ENCODE data around the gene PXDN. TPM values are rescaled to one million over a fixed set of nuclear protein-coding genes. Genes with fewer than 3 reads are reported as not detected.
A peak's percentile ranks its signal among the peaks of the same experiment; 100 is the strongest.
"Not testable (repeated sequence)": the region's sequence is repeated elsewhere in the genome, so short reads cannot be mapped to it uniquely, and the experiment has no call there.

PXDN gene
- total RNA-seq, 1 donor from 2014 or later = 576 TPM

DNA sequence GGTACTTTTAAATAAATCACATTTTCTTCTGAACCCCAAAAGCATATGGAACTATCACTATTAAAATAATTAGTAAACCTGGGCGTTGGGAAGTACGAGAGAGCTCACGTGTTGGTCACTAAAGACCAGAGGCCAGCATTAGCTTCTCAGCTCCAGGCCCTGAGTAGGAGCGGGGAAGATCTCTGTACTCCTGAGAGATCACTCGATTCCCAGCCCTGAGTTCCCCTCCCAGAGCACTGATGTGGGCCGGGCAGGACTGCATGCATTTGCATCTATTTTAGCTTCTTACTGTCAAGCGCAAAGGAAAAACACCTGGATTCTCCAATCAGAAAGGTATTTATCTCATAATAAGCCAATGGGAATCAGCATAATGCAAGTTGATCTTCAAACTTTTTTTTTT lies 6.2 kb downstream of the PXDN start:
- H3K36me3 Mint-ChIP-seq (ENCODE audit: low read depth) = peaks cover 5% of the 10 kb centered on the region
- DNase-seq (ENCODE audit: low spot score) = no peak
- H3K4me1 Mint-ChIP-seq (ENCODE audit: low read depth) = peaks cover 69% of the 10 kb centered on the region
- TF ChIP-seq, protein P1, sequence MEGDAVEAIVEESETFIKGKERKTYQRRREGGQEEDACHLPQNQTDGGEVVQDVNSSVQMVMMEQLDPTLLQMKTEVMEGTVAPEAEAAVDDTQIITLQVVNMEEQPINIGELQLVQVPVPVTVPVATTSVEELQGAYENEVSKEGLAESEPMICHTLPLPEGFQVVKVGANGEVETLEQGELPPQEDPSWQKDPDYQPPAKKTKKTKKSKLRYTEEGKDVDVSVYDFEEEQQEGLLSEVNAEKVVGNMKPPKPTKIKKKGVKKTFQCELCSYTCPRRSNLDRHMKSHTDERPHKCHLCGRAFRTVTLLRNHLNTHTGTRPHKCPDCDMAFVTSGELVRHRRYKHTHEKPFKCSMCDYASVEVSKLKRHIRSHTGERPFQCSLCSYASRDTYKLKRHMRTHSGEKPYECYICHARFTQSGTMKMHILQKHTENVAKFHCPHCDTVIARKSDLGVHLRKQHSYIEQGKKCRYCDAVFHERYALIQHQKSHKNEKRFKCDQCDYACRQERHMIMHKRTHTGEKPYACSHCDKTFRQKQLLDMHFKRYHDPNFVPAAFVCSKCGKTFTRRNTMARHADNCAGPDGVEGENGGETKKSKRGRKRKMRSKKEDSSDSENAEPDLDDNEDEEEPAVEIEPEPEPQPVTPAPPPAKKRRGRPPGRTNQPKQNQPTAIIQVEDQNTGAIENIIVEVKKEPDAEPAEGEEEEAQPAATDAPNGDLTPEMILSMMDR (IDR thresholded peaks at IDR 0.05) = no peak
- peak overlapping the region; percentile 32 for H3K27ac Mint-ChIP-seq (ENCODE audit: unreplicated experiment)
- no peak overlapping the region for H3K4me3 Mint-ChIP-seq (ENCODE audit: unreplicated experiment)
- H3K9me3 Mint-ChIP-seq (ENCODE audit: low read depth) = peaks cover 5% of the 10 kb centered on the region
- H3K27me3 Mint-ChIP-seq (ENCODE audit: low read depth) = no peaks in the 10 kb centered on the region

DNA sequence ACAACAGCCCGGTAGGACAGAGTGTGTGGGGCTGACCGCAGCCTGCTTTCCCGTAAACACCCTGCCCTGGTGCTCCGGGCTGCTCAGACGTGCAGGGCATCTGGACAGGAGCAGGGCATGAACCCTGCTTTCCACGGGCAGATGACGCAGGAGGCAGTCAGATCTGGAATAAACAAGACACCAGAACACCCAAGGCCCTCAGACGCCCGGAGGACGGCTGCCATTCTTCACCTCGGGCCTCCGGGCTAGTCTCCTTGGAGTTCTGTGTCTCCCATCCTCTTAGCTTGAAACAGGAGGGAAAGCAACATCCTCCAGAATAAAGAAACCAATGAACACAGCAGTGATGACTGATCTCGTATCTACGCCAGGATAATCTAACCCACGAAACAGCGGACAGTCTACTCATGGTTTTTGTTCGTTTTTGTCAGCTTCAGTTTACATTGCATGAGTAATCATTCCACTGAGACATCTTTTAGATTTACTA lies 7.3 kb downstream of the PXDN start:
- Mint-ChIP-seq H3K36me3 (ENCODE audit: low read depth) (peaks cover 9% of the 10 kb centered on the region), H3K4me3 (ENCODE audit: unreplicated experiment) (no peak overlapping the region)

DNA sequence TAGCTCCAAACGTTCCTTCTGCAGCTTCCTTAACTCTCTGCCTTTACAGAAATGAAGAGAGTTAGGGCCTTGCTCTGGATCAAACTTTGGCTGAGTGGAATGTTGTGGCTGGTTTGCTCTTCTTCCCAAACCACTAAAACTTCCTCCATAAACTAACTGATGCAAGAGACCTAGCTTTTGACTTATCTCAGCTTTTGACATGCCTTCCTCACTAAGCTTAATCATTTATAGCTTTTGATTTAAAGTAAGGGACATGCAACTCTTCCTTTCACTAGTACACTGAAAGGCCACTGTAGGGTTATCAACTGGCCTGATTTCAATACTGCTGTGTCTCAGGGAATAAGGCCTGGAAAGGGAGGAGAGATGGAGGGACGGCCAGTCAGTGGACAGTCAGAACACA lies 8.3 kb downstream of the PXDN start:
- Mint-ChIP-seq H3K9me3 (ENCODE audit: low read depth) (peaks cover 10% of the 10 kb centered on the region), H3K27me3 (ENCODE audit: low read depth) (no peaks in the 10 kb centered on the region), H3K4me3 (ENCODE audit: unreplicated experiment) (no peak overlapping the region), H3K36me3 (ENCODE audit: low read depth) (peaks cover 9% of the 10 kb centered on the region), H3K27ac (ENCODE audit: unreplicated experiment) (peak overlapping the region; percentile 94), H3K4me1 (ENCODE audit: low read depth) (peaks cover 76% of the 10 kb centered on the region)
- TF ChIP-seq, protein P1 (IDR thresholded peaks at IDR 0.05) = no peak
- no peak for DNase-seq (ENCODE audit: low spot score)

More for the DNA sequence above, 7.3 kb downstream of the PXDN start:
- TF ChIP-seq, protein P1 (IDR thresholded peaks at IDR 0.05) = no peak
- peaks cover 76% of the 10 kb centered on the region for H3K4me1 Mint-ChIP-seq (ENCODE audit: low read depth)
- H3K9me3 Mint-ChIP-seq (ENCODE audit: low read depth) = peaks cover 10% of the 10 kb centered on the region
- no peaks in the 10 kb centered on the region for H3K27me3 Mint-ChIP-seq (ENCODE audit: low read depth)
- peak overlapping the region; percentile 94 for H3K27ac Mint-ChIP-seq (ENCODE audit: unreplicated experiment)
- peak; percentile 77 for DNase-seq (ENCODE audit: low spot score)

DNA sequence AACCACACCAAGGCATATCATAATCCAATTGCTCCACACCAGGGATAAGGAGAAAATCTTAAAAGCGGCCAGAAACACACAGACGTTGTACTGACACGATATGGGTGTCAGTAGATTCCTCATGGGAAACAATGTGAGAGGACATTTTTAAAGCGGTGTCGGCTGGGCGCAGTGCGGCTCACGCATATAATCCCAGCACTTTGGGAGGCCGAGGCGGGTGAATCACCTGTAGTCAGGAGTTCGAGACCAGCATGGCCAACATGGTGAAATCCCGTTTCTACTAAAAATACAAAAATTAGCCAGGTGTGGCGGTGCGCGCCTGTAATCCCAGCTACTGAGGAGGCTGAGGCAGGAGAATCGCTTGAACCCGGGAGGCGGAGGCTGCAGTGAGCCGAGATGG lies 11.0 kb downstream of the PXDN start:
- H3K9me3 Mint-ChIP-seq (ENCODE audit: low read depth); H3K36me3 Mint-ChIP-seq (ENCODE audit: low read depth); DNase-seq (ENCODE audit: low spot score); H3K4me3 Mint-ChIP-seq (ENCODE audit: unreplicated experiment); H3K27me3 Mint-ChIP-seq (ENCODE audit: low read depth): not testable (repeated sequence)
- H3K27ac Mint-ChIP-seq (ENCODE audit: unreplicated experiment) = peak overlapping the region; percentile 5
- peaks cover 78% of the 10 kb centered on the region for H3K4me1 Mint-ChIP-seq (ENCODE audit: low read depth)

DNA sequence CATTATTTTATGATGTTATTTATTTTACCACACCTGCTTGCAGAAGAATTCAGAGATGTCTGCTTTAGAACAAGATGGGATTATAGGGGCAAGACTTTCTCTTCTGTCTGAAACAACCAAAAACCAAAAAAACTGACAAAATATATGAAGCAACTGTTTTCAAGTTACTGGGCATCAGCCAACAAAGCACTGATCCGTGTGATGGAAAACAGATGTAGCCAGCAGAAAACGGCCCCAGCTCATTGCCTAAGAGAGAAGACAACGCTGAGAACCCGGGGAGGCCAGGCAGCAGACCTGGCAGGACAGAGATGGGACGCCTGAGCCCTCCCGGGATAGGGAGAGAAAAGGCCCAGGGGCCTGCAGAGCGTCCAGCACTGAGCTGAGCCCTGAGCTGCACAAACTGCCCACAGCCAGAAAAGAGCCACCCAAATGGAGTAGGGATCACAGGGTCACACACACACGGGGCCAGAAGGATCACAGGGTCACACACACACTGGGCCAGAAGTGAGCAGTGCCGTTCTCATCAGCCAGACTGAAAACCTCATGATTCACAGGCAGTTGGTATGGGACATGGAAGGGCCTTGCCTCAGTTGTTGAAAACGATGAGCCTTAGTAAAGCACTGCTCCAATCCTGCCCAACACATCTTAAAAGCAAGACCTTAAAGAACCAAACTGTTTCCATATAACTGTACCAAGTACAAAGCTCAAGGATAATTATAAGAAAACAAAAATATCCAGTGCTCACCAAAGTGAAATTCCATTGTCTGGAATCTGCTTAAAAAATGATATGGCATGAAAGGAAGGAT lies 12.1 kb downstream of the PXDN start:
- Mint-ChIP-seq H3K27ac (ENCODE audit: unreplicated experiment) (peak overlapping the region; percentile 99), H3K9me3 (ENCODE audit: low read depth) (peaks cover 10% of the 10 kb centered on the region), H3K27me3 (ENCODE audit: low read depth) (no peaks in the 10 kb centered on the region), H3K36me3 (ENCODE audit: low read depth) (peaks cover 7% of the 10 kb centered on the region), H3K4me1 (ENCODE audit: low read depth) (peaks cover 80% of the 10 kb centered on the region), H3K4me3 (ENCODE audit: unreplicated experiment) (peak overlapping the region; percentile 53)
- peak; percentile 59 for DNase-seq (ENCODE audit: low spot score)
- TF ChIP-seq, protein P1 (IDR thresholded peaks at IDR 0.05) = no peak

Data from chondrocyte (in vitro differentiated cells).